Lower leg skin (tissue), 3 donors: ENCODE results near the gene CDKN2D.

Experiments used
- POLR2A ChIP-seq, 2 donors: fragments of 450-650 bp; IDR thresholded peaks; one replicate each; pipeline ENCODE4 v1.6.1; 2016 to 2017; ENCODE audit warnings: antibody characterized with exemption in 2 of 2, mild to moderate bottlenecking in 1 of 2, moderate library complexity in 1 of 2
- TF ChIP-seq, protein P1 (sequence below), 3 donors: fragments of 450-650 bp; IDR thresholded peaks; one replicate each; pipeline ENCODE4 v1.5.1; 2016; ENCODE audit warnings: antibody characterized with exemption in 3 of 3, mild to moderate bottlenecking in 3 of 3, moderate library complexity in 2 of 3

DNA sequence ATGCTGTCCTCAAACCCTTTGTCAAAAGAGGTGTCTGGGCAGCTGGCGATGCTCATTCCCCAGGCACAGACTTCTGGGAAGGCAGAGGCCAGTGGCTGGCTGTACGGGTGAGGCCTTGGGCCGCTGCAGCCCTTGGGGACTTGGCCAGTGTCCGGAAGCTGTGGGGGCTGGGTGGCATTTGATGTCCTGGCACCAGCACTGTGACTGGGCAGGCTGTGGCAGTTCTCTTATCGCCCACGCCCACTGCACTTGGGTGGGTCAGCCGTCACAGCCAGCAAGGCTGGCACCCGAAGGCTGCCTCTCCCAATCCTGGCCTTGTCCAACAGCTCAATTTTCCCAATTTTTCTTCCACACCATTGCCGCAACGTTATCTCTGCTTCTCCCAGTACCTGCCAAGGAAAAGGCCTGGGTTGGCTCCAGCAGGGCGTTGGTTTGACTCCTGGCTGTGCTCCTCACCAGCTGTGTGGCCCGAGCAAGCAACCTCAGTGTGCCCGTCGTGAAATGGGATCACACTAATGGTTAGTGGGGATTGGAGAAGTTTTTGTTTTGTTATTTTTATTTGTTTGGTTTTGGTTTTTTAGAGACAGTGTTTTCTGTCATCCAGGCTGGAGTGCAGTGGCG, 43.8 kb upstream of the CDKN2D start:
- TF ChIP-seq, protein P1, sequence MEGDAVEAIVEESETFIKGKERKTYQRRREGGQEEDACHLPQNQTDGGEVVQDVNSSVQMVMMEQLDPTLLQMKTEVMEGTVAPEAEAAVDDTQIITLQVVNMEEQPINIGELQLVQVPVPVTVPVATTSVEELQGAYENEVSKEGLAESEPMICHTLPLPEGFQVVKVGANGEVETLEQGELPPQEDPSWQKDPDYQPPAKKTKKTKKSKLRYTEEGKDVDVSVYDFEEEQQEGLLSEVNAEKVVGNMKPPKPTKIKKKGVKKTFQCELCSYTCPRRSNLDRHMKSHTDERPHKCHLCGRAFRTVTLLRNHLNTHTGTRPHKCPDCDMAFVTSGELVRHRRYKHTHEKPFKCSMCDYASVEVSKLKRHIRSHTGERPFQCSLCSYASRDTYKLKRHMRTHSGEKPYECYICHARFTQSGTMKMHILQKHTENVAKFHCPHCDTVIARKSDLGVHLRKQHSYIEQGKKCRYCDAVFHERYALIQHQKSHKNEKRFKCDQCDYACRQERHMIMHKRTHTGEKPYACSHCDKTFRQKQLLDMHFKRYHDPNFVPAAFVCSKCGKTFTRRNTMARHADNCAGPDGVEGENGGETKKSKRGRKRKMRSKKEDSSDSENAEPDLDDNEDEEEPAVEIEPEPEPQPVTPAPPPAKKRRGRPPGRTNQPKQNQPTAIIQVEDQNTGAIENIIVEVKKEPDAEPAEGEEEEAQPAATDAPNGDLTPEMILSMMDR (IDR thresholded peaks at IDR 0.05) = no peak
- TF ChIP-seq POLR2A (IDR thresholded peaks at IDR 0.05) = no peak
